ENCODE results near the gene THAP7. TPM values are rescaled to one million over a fixed set of nuclear protein-coding genes. Genes with fewer than 3 reads are reported as not detected.
"Not testable (repeated sequence)": the region's sequence is repeated elsewhere in the genome, so short reads cannot be mapped to it uniquely, and the experiment has no call there.

THAP7 gene
- total RNA-seq, 4 donors from 2014 or later: 38.5 to 49.0 (median 42.5) TPM

DNA sequence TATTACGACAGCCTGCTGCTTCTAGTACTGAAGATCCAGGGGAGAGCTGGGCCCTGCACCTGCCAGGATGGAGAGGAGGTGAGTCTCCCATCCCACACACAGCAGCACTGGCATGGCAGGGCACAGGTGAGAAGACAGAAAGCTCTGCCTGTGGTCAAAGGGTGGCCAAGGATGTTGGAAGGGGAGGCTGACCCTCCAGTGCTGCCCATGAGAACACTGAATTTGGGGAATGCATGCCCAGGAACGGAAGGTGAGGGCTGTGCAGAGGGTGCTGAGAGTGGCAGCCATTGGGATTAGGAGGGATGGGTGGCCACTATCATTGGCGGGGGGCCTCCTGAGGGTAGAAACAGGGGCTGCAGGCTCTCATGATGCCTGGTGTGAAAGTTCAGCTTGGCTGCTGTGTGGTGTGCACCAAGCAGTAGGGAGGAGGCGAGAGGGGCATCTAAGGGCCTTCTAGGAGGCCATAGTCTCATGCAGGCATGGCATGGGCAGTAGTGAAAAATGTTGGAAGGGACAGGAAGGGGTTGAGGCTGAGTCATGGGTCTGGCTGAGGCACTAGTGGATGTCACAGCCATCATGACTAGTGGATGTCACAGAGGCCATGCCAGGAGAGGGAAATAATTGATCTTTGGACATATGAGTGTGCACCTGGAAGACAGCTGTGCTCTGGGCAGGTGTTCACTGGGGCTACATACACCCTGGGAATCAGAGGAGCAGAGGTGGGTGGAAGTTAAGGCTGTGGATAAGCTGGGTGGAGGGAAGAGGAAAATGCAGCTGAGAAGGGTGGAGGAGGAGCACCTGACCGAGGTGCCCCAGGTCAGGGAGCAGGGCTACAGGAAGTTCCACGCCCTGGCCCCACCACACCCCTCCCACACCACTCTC is 41.3 kb upstream of the THAP7 start:
- Histone ChIP-seq H3K27me3 (no peaks in the 10 kb centered on the region), H3K36me3 (no peaks in the 10 kb centered on the region), H3K9me3 (no peaks in the 10 kb centered on the region), H3K4me3 (no peak overlapping the region), H3K27ac (no peak overlapping the region), H3K4me1 (peaks cover 0 to 25% (median 11%) of the 10 kb centered on the region in 3 donors)
- TF ChIP-seq, protein P1, sequence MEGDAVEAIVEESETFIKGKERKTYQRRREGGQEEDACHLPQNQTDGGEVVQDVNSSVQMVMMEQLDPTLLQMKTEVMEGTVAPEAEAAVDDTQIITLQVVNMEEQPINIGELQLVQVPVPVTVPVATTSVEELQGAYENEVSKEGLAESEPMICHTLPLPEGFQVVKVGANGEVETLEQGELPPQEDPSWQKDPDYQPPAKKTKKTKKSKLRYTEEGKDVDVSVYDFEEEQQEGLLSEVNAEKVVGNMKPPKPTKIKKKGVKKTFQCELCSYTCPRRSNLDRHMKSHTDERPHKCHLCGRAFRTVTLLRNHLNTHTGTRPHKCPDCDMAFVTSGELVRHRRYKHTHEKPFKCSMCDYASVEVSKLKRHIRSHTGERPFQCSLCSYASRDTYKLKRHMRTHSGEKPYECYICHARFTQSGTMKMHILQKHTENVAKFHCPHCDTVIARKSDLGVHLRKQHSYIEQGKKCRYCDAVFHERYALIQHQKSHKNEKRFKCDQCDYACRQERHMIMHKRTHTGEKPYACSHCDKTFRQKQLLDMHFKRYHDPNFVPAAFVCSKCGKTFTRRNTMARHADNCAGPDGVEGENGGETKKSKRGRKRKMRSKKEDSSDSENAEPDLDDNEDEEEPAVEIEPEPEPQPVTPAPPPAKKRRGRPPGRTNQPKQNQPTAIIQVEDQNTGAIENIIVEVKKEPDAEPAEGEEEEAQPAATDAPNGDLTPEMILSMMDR (IDR thresholded peaks at IDR 0.05): no peak
- no peak for TF ChIP-seq POLR2A (IDR thresholded peaks at IDR 0.05)
- no peak for TF ChIP-seq POLR2AphosphoS5 (IDR thresholded peaks at IDR 0.05)
- no peak for TF ChIP-seq EP300 (IDR thresholded peaks at IDR 0.05)
- 92 to 100% methylated on average over 1 to 2 of the region's 6 CpGs for WGBS, 2 donors (ENCODE audit: low coverage in 1 of 2)
- ATAC-seq: no peak

DNA sequence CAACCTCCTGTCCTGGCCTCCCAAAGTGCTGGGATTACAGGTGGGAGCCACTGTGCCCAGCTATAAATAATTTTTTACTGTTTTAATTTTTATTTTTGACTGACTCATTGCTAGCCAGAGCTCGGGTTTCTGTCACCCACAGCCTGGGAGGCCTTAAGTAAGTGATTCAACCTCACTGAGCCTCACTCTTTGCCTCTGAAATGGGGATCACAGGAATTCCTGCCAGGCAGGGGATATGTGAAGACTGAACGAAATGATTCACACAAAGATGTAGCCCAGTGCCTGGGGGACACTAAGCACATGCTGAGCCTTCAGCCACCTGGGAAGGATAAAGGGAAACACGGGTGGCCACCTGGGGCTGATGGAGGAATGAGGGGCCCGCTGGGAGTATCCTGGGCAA is 40.0 kb upstream of the THAP7 start:
- 82% methylated on average over 4 of the region's 4 CpGs; no CpG with 5 or more reads in 1 of the 2 donors for WGBS, 2 donors (ENCODE audit: low coverage in 1 of 2)
- Histone ChIP-seq H3K4me1 (peaks cover 0 to 29% (median 11%) of the 10 kb centered on the region in 3 donors), H3K27me3 (no peaks in the 10 kb centered on the region), H3K9me3 (no peaks in the 10 kb centered on the region), H3K4me3 (no peak overlapping the region), H3K27ac (no peak overlapping the region), H3K36me3 (no peaks in the 10 kb centered on the region)
- TF ChIP-seq POLR2A (IDR thresholded peaks at IDR 0.05) (no peak), EP300 (IDR thresholded peaks at IDR 0.05) (no peak), POLR2AphosphoS5 (IDR thresholded peaks at IDR 0.05) (no peak)
- TF ChIP-seq, protein P1 (IDR thresholded peaks at IDR 0.05): no peak
- ATAC-seq: no peak

DNA sequence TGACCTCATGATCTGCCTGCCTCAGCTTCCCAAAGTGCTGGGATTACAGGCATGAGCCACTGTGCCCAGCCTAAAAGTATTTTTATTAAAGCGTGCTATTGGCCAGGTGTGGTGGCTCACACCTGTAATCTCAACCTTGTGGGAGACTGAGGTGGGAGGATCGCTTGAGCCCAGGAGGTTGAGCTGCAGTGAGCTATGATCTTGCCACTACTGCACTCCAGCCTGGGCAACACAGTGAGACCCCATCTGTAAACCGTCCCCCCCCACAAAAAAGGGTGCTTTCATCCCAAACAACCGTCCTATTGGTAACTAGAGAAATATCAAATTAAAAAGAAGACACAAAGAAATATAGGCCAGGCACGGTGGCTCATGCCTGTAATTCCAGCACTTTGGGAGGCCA is 37.2 kb upstream of the THAP7 start:
- H3K9me3 ChIP-seq, H3K27me3 ChIP-seq, H3K4me3 ChIP-seq, H3K36me3 ChIP-seq, H3K4me1 ChIP-seq, H3K27ac ChIP-seq, ATAC-seq: not testable (repeated sequence)
- WGBS, 2 donors (ENCODE audit: low coverage in 1 of 2): 89 to 98% methylated on average over 4 of the region's 5 CpGs

DNA sequence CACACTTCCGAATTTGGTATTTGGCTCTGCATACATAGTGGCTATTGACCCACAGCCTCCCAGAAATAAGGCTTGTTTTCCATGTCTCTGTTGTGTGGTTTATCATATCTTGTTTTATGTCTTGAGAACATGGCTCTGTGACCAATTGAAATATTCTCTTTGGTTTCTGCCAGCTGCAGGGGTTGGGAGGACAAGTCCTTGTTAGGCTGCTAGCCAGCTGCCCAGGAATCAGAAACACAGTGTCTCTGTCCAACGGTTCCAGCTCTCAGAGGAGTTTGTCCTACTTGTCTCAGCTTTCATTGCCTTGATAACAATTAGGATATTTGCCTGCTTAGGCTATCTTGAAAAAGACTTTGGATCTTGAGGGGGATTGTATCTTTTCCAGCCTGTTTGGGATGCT is 36.5 kb upstream of the THAP7 start:
- H3K4me3 ChIP-seq: no peak overlapping the region
- peak overlapping the region in 2 of 4 donors; percentile 49 to 61 for H3K27ac ChIP-seq
- no peak for ATAC-seq
- 33 to 35% methylated on average over 2 of the region's 2 CpGs for WGBS, 2 donors (ENCODE audit: low coverage in 1 of 2)
- peaks cover 0 to 8% (median 0%) of the 10 kb centered on the region in 3 donors for H3K4me1 ChIP-seq
- no peak for TF ChIP-seq POLR2AphosphoS5 (IDR thresholded peaks at IDR 0.05)
- no peak for TF ChIP-seq EP300 (IDR thresholded peaks at IDR 0.05)
- no peak for TF ChIP-seq POLR2A (IDR thresholded peaks at IDR 0.05)
- TF ChIP-seq, protein P1 (IDR thresholded peaks at IDR 0.05): no peak
- peaks cover 8% of the 10 kb centered on the region for H3K27me3 ChIP-seq
- no peaks in the 10 kb centered on the region for H3K9me3 ChIP-seq
- no peaks in the 10 kb centered on the region for H3K36me3 ChIP-seq

DNA sequence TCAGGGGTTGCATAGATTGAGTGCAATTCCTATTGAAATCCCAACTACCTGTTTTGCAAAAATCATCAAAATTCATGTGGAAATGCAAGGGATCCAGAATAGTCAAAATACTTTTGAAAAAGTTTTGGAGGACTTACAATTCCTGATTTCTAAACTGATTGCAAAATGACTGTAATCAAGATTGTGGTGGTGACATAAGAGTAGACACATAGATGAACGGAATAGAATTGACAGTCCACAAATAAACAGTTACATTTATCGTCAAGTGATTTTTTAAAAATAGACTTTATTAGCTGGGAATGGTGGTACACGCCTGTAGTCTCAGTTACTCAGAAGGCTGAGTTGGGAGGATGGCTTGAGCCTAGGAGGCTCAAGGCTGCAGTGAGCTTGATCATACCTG is 33.1 kb upstream of the THAP7 start:
- Histone ChIP-seq H3K9me3 (no peaks in the 10 kb centered on the region), H3K4me1 (peaks cover 0 to 23% (median 5%) of the 10 kb centered on the region in 3 donors), H3K27ac (no peak overlapping the region), H3K4me3 (no peak overlapping the region), H3K27me3 (peaks cover 42% of the 10 kb centered on the region), H3K36me3 (no peaks in the 10 kb centered on the region)
- ATAC-seq: no peak
- 74 to 84% methylated on average over 3 of the region's 3 CpGs for WGBS, 2 donors (ENCODE audit: low coverage in 1 of 2)
- TF ChIP-seq POLR2AphosphoS5 (IDR thresholded peaks at IDR 0.05) (no peak), EP300 (IDR thresholded peaks at IDR 0.05) (no peak)

DNA sequence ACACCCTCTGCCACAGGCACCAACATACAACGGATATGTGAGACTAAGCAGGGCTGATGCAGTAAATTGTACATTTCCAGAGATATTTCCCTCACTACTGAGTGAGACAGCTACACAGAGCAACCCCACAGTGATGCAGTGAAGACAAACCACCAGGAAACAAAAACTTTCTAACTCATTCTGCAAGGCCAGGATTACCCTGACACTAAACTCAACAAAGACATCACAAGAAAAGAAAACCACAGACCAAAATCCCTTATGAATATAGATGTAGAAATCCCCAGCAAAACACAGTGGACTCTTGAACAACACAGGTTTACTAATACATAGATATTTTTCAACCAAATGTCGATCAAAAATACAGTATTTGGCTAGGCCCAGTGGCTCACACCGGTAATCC is 32.0 kb upstream of the THAP7 start:
- no peak for ATAC-seq
- peaks cover 53% of the 10 kb centered on the region for H3K27me3 ChIP-seq
- no peak overlapping the region for H3K27ac ChIP-seq
- no peak for TF ChIP-seq EP300 (IDR thresholded peaks at IDR 0.05)
- TF ChIP-seq, protein P1 (IDR thresholded peaks at IDR 0.05): no peak
- no peak for TF ChIP-seq POLR2AphosphoS5 (IDR thresholded peaks at IDR 0.05)
- no peaks in the 10 kb centered on the region for H3K36me3 ChIP-seq
- H3K9me3 ChIP-seq: no peaks in the 10 kb centered on the region
- WGBS, 2 donors (ENCODE audit: low coverage in 1 of 2): 80 to 91% methylated on average over 1 to 2 of the region's 3 CpGs
- H3K4me1 ChIP-seq: peaks cover 0 to 23% (median 5%) of the 10 kb centered on the region in 3 donors
- H3K4me3 ChIP-seq: no peak overlapping the region
